GM19025 (cell line): ENCODE data around the gene OR10G6.
"Not testable (repeated sequence)": the region's sequence is repeated elsewhere in the genome, so short reads cannot be mapped to it uniquely, and the experiment has no call there.

Experiments
- ATAC-seq: cut with Tn5 transposase; IDR thresholded peaks from one replicate; pipeline ENCODE4 v1.9.1; 2021; ENCODE audit warnings: mild to moderate bottlenecking, low read depth, moderate library complexity; ENCODE audit not compliant: unreplicated experiment

The OR10G6 gene, protein sequence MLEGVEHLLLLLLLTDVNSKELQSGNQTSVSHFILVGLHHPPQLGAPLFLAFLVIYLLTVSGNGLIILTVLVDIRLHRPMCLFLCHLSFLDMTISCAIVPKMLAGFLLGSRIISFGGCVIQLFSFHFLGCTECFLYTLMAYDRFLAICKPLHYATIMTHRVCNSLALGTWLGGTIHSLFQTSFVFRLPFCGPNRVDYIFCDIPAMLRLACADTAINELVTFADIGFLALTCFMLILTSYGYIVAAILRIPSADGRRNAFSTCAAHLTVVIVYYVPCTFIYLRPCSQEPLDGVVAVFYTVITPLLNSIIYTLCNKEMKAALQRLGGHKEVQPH

DNA sequence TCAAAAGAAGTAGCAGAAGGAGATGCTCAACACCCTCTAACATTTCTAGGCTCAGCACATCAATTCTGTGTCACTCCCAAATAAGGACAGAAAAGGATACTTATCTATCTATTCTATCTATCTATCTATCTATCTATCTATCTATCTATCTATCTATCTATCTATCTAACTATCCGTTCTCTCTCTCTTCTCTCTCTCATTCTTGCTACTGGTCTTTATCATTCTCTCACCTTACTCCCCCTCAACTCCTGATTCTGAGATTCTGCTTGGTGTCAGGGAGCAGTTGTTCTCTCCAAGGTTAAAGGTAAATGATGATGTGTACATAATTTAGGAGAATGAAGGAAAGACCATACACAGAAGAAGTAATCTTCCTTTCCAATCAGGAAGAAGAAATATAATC lies at the start of gene OR10G6:
OR10G6 (minus strand) TSS at position 43 of the 400 bp plus-strand sequence; CDS start at position 43, 0 bp downstream.
- no peak for ATAC-seq

DNA sequence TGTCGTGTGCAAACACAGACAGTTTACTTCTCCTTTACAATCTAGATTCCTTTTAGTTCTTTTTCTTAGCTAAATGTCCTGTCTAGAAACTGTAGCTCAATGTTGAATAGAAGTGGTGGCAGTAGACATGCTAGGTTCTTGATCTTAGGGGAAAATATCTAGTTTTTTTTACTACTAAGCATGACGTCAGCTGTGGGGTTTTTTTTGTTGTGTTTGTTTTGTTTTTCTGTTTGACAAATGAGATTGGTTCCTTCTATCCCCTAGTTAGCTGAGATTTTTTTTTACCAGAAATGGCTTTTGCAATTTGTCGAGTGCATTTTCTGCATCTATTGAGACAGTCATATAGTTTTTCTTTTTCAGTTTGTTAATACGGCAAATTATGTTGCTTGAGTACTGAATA lies 48.5 kb upstream of the OR10G6 start:
- ATAC-seq, result no peak

DNA sequence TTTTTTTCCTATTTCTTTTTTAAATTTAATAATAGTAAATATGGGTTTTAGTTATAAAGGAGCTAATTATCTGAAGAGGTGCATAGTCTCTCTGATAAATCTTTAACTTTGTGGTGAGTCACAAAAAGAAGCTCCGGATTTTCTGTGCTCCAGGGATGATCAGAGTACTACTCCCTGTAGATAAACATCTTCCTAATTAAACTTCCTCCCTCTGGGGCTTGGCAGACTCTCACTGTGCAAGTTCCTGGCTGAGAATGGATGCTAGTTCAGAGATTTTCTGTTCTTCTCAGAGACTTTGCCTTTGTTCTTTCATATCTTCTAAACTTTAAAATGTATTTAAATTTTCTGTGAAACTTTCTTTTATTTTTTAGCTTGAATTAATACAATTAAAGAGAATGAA lies 46.3 kb upstream of the OR10G6 start, which contains the start of gene OR10G7:
OR10G7 (minus strand) TSS at position 72 of the 400 bp plus-strand sequence. CDS start 2,324 bp downstream, outside the sequence.
- ATAC-seq, result no peak

DNA sequence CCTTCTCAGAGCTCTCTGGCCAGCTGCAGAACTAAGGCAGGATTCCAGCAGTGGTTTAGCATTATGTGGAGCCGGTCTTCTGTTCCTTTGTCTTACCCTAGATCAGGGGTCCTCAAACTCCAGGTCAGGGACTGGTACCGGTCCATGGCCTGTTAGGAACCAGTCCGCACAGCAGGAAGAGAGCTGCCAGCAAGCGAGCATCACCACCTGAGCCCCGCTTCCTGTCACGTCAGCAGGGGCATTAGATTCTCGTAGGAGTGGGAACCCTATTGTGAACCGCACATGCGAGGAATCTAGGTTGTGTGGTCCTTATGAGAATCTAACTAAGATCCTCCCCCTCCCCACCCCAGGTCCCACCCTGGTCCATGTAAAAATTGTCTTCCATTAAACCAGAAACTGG lies 44.6 kb upstream of the OR10G6 start:
- ATAC-seq, result no peak

DNA sequence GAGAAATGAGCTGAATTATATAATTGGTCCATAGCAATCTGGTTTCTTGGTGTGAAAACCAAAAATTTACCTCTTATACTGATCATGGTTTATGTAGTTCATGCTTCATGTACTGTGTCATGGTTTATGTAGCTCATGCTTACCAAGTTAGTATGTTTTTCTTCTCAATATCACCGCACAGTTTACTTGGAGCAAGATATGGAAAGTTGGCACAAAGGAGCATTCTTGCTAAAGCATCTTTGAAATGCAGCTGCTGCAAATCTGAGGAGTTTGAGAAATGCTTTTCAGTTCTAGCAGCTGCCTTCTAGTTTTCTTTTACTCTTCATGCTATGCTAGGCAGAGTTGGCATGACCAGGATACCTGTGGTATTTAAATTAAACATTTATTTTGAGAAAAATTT lies 41.7 kb upstream of the OR10G6 start:
- ATAC-seq, result no peak

DNA sequence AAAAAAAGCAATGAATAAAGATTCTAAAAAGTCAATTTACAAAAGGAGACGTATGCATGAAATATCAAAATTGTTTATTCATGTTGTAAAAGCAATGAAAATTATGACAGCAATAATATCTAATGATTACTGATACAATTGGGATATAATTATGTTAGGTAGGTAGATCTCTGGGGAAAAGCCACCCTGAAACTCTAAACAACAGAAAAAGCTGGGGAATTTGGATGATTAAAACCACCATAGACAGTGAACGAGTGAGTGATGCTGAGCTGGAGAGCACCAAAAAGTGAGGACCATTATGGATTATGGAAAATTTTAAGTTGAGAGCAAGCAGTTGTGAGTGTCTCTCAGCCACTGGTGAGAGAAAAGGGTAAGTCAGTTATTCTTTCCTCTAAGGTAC lies 31.5 kb upstream of the OR10G6 start, which contains the start of gene OR10G8:
OR10G8 (plus strand) TSS at position 301 of the 400 bp plus-strand sequence. CDS start 2,825 bp downstream, outside the sequence.
- no peak for ATAC-seq

DNA sequence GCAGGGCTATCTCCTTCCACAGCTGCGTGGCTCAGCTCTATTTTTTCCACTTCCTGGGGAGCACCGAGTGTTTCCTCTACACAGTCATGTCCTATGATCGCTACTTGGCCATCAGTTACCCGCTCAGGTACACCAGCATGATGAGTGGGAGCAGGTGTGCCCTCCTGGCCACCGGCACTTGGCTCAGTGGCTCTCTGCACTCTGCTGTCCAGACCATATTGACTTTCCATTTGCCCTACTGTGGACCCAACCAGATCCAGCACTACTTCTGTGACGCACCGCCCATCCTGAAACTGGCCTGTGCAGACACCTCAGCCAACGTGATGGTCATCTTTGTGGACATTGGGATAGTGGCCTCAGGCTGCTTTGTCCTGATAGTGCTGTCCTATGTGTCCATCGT lies 20.9 kb upstream of the OR10G6 start:
- not testable (repeated sequence) for ATAC-seq

DNA sequence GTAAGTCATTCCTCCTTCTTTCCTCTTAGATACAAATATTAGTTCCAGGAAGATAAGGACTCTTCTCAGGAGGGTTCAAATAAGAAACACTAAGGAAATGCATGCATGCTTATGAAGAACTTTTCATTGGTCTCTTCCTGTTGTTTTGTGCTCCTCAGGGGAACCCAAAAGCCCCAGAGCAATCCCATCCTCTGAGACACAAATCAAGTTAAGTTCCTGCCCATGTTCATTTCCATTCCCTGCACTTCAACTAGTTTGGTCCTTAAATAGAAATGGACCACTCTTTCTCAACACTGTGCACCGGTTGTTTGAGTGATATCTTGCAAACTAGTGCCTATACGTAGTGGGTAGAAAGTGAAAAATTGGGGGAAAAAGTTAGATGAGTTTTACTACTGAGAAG lies 17.7 kb upstream of the OR10G6 start, which contains the start of gene OR10G4:
OR10G4 (plus strand) TSS at position 301 of the 400 bp plus-strand sequence. CDS start 2,578 bp downstream, outside the sequence.
- no peak for ATAC-seq

DNA sequence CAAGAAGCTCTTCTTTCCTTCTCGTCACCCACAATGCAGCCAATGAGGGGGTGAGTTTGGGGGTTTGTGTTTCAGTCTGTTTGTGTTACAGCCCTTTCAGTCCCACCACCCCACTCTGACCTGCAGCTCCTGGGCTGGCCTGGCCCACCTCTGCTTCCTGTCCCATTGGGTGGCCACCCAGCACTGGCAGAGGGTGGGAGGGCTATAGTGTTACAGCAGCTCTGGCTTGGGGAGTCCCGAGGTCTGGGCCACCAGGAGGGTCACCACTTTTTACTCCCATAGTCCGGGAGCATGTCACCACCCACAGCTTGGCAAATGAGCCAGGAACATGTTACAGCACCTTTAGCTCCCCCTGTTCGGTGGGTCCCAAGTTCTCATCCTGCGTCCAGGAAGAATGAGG lies 15.7 kb downstream of the OR10G6 start:
- ATAC-seq, result no peak

DNA sequence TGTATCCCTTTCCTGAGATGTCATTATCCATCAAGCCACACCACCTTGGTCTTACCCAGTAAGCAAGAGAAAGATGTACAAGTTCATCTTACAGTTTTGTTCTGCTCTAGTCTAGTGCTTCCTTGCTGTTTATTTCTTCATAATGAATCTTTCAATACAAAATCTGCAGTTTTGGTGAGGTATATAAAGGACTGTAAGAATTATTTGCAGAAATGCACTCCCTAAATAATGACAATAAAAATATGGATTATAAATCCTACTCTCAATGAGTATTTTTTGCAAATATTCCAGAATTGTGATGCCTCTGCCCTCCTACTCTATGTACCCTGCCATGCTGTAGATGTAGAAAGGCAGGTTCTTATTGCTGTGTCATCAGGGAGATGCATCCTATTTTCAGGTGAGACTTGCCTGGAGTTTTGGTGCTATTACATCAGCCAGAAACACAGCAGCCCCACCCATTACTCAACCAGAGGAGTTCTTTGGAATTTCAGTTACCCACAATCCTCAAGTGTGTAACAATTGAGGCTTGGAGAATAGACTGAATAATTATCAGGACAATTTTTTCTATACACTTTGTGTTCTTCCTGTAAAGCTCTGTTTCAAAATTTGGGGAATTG lies 17.1 kb downstream of the OR10G6 start, which contains the start of gene OR10S1:
OR10S1 (minus strand) TSS at position 51 of the 617 bp plus-strand sequence. CDS start 117 bp downstream, outside the sequence.
- no peak for ATAC-seq

DNA sequence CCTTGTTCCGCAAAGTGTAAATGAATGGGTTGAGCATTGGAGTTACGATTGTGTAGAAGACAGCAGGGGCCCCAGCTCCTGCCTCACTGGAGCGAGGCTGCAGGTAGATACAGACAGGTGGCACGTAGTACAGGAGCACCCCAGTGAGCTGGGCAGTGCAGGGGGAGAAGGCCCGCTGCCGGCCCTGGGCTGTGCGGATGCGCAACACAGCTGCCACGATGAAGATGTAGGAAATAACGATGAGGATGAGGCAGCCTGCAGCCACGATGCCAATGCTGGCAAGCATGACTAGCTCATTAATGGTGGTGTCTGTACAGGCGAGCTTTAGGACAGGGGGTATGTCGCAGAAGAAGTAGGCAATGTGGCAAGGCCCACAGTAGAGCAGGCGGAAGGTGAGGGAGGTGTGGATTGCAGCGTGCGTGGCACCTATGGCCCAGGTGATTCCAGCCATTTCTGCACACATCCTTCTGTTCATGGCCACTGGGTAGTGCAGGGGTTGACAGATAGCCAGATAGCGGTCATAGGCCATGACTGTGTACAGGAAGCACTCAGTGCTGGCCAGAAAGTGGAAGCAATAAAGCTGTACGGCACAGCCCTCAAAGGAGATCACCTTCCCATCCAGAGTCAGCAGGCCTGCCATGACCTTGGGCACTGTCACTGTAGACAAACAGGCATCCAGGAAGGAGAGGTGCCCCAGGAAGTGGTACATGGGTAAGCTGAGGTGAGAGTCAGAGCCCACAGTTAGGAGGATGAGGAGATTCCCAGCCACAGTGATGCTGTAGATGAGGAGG lies 18.0 kb downstream of the OR10G6 start:
- ATAC-seq, result no peak

DNA sequence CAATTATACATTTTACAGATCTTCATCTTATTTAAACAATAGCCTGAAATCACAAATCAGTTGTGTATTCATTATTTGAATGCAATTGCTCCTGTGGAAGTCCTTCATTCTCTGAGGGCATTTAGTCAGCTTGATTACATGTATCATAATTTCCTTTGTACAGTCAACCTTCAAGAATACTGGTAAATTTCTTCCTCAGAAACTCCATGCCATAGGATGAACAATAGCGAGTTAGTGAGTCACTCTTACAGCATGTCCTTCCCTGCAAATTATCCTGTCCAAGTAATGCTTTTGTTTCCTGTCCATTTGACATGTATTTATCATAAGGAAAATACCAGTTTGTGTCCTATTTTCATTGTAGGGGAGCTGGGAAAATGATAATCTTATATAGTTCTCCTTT lies 21.1 kb downstream of the OR10G6 start:
- no peak for ATAC-seq

DNA sequence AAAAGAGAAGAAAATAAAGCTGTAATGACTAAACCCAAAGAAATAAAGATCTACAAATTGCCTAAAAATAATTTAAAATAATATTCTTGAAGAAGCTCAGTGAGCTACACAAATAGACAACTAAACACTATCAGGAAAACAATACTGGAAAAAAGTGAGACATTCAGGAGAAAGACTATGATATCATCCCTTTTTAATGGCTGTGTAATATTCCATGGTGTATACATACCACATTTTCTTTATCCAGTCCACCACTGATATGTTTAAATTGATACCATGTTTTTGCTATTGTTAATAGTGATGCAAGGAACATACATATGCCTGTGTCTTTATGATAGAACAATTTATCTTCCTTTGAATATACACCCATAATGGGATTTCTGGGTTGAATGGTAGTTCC lies 38.2 kb downstream of the OR10G6 start:
- ATAC-seq, result no peak

DNA sequence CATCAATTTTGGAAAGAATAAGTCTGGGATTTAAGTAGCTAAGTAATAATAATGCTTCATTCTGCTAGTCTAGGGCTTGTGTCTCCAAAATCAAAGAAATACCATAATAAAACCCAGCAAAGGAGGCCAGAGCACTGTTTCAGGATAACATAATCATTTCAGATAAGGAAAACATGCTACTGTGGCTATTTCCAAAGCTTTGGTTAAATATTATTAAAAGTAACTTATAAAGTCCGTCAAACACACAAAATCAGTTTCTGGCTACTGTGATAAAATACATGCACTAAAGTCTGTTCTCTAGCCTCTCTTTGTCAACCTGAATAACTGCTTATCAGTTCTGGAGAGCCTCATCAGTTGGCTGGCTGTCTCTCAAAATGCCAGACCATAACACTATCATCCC lies 49.8 kb downstream of the OR10G6 start:
- ATAC-seq, result no peak
